Mesenchymal stem cell (in vitro differentiated cells and primary cell): ENCODE measurements around the gene TMEM44.

Experiments used
- DNase-seq: peaks from one replicate; pipeline ENCODE4 v3.0.0-alpha.2; 2013
- H2AFZ ChIP-seq: one replicate; pipeline ENCODE4 v1.6.1; 2013; ENCODE audit warnings: low read depth, mild to moderate bottlenecking, control low read depth, inconsistent platforms, low read length, moderate library complexity
- H2AK5ac ChIP-seq: 2 replicates; pipeline ENCODE4 v1.6.1; 2013; ENCODE audit warnings: low read length, moderate library complexity, mild to moderate bottlenecking, inconsistent platforms; ENCODE audit not compliant: severe bottlenecking
- H2BK120ac ChIP-seq: one replicate; pipeline ENCODE4 v1.6.1; 2013; ENCODE audit warnings: low read depth, mild to moderate bottlenecking, inconsistent platforms, low read length, moderate library complexity
- H2BK12ac ChIP-seq, 2 experiments: one replicate each; pipeline ENCODE4 v1.6.1; 2013; ENCODE audit warnings: inconsistent platforms in 2 of 2, low read length in 2 of 2, mild to moderate bottlenecking in 2 of 2, moderate library complexity in 2 of 2, control low read depth in 1 of 2
- H2BK15ac ChIP-seq: one replicate; pipeline ENCODE4 v1.6.1; 2013; ENCODE audit warnings: mild to moderate bottlenecking, low read depth, inconsistent platforms; ENCODE audit not compliant: poor library complexity, severe bottlenecking
- H2BK5ac ChIP-seq: 2 replicates; pipeline ENCODE4 v1.6.1; 2013; ENCODE audit warnings: low read depth, mild to moderate bottlenecking, low read length, control low read depth, inconsistent platforms; ENCODE audit not compliant: poor library complexity, severe bottlenecking
- H3K14ac ChIP-seq, 2 experiments: one replicate each; pipeline ENCODE4 v1.6.1; 2013; ENCODE audit warnings: inconsistent platforms in 2 of 2, low read length in 2 of 2, control low read depth in 1 of 2, mild to moderate bottlenecking in 1 of 2, moderate library complexity in 1 of 2
- H3K18ac ChIP-seq, 2 experiments: one replicate each; pipeline ENCODE4 v1.6.1; 2013; ENCODE audit warnings: inconsistent platforms in 2 of 2, low read length in 2 of 2, control low read depth in 1 of 2, low read depth in 1 of 2, mild to moderate bottlenecking in 1 of 2
- H3K23ac ChIP-seq, 2 experiments: one replicate each; pipeline ENCODE4 v1.6.1; 2013; ENCODE audit warnings: inconsistent platforms in 2 of 2, low read length in 2 of 2, mild to moderate bottlenecking in 2 of 2, moderate library complexity in 2 of 2, control low read depth in 1 of 2
- H3K27ac ChIP-seq: 2 replicates; pipeline ENCODE4 v1.5.1; 2013; ENCODE audit warnings: mild to moderate bottlenecking, moderate library complexity, low read length, control low read depth, inconsistent platforms; ENCODE audit not compliant: poor library complexity, severe bottlenecking
- H3K27me3 ChIP-seq, 2 experiments: 2 replicates each; pipeline versions ENCODE4 v1.6.1 to v1.7.0; 2013; ENCODE audit warnings: low read length in 2 of 2, mild to moderate bottlenecking in 2 of 2, moderate library complexity in 2 of 2, control low read depth in 1 of 2, inconsistent platforms in 1 of 2; ENCODE audit not compliant: control insufficient read depth in 1 of 2, insufficient read depth in 1 of 2
- H3K36me3 ChIP-seq, 2 experiments: 2 replicates each; pipeline versions ENCODE4 v1.6.1 to v1.7.0; 2013; ENCODE audit warnings: low read length in 2 of 2, control low read depth in 1 of 2, inconsistent platforms in 1 of 2, low read depth in 1 of 2, mild to moderate bottlenecking in 1 of 2; ENCODE audit not compliant: insufficient read depth in 2 of 2, control insufficient read depth in 1 of 2
- H3K4ac ChIP-seq, 2 experiments: one replicate each; pipeline ENCODE4 v1.6.1; 2013; ENCODE audit warnings: inconsistent platforms in 2 of 2, low read length in 2 of 2, mild to moderate bottlenecking in 2 of 2, moderate library complexity in 2 of 2, control low read depth in 1 of 2, low read depth in 1 of 2
- H3K4me1 ChIP-seq: 2 replicates; pipeline ENCODE4 v1.6.1; 2013; ENCODE audit warnings: low read depth, low read length, control low read depth; ENCODE audit not compliant: control insufficient read depth, insufficient read depth
- H3K4me2 ChIP-seq: 2 replicates; pipeline ENCODE4 v1.6.1; 2013; ENCODE audit warnings: low read length, mild to moderate bottlenecking, inconsistent platforms; ENCODE audit not compliant: poor library complexity, severe bottlenecking
- H3K4me3 ChIP-seq, 2 experiments: 2 replicates each; pipeline versions ENCODE4 v1.5.1 to v1.7.0; 2013; ENCODE audit warnings: low read length in 2 of 2, mild to moderate bottlenecking in 2 of 2, control low read depth in 1 of 2, low read depth in 1 of 2; ENCODE audit not compliant: insufficient read depth in 1 of 2
- H3K79me1 ChIP-seq: replicated peaks from 2 replicates; pipeline ENCODE4 v1.6.1; 2013; ENCODE audit warnings: mild to moderate bottlenecking, control low read depth, low read length, inconsistent platforms; ENCODE audit not compliant: poor library complexity, severe bottlenecking
- H3K9ac ChIP-seq: 2 replicates; pipeline ENCODE4 v1.7.0; 2013; ENCODE audit warnings: mild to moderate bottlenecking, low read length, moderate library complexity
- H3K9me3 ChIP-seq: 2 replicates; pipeline ENCODE4 v1.7.0; 2013; ENCODE audit warnings: mild to moderate bottlenecking, low read length; ENCODE audit not compliant: control insufficient read depth
- H4K8ac ChIP-seq: one replicate; pipeline ENCODE4 v1.6.1; 2013; ENCODE audit warnings: inconsistent platforms, mild to moderate bottlenecking, low read length, moderate library complexity
- H4K91ac ChIP-seq: one replicate; pipeline ENCODE4 v1.6.1; 2013; ENCODE audit warnings: mild to moderate bottlenecking, low read length, inconsistent platforms
- WGBS: methylation state at CpG from one replicate; pipeline ENCODE4 v1.1.7; 2013; ENCODE audit warnings: mixed read lengths; 5-methylcytosine and 5-hydroxymethylcytosine counted together

The TMEM44 gene

GRCh38 chr3:194571491-194572142, 61.6 kb downstream of the TMEM44 start:
- Histone ChIP-seq H3K79me1 (no peaks in the 10 kb centered on the region), H3K9me3 (no peaks in the 10 kb centered on the region), H2BK15ac (peak overlapping the region; percentile 5), H3K4me1 (peaks cover 15% of the 10 kb centered on the region), H3K36me3 (no peaks in the 10 kb centered on the region), H2BK5ac (peak overlapping the region; percentile 40), H3K27ac (no peak overlapping the region), H3K14ac (no peak overlapping the region), H3K18ac (peak overlapping the region; percentile 71 to 74), H2BK12ac (peak overlapping the region; percentile 81 to 89), H3K4ac (peak overlapping the region; percentile 69 to 92), H3K4me2 (no peak overlapping the region), H3K23ac (no peak overlapping the region), H2AK5ac (peak overlapping the region; percentile 21), H4K91ac (peak overlapping the region; percentile 47), H3K4me3 (peak overlapping the region in 1 of 2 experiments; percentile 31), H4K8ac (peak overlapping the region; percentile 33), H3K9ac (peak overlapping the region; percentile 87), H2BK120ac (peak overlapping the region; percentile 75), H2AFZ (peak overlapping the region; percentile 55), H3K27me3 (no peaks in the 10 kb centered on the region)
- WGBS, result 71% methylated on average over 14 of the region's 16 CpGs
- no peak for DNase-seq

DNA sequence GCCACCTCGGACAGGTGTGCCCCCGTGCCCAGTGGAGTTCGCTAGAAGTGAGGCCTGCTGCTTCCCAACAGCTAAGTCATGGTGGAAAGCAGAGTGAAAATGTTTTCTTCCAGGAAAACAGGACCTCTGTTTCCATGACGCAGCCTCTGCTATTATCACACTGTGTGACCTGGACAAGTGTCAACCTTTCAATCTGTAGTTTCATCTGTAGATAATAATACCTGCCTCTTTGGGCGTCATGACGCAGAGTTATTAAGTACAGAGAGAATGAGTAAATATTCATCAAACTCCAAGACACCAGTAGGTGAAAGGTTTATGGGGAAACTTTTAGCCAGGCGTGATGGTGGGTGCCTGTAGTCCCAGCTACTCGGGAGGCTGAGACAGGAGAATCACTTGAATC, 62.3 kb downstream of the TMEM44 start:
- Histone ChIP-seq H4K91ac (peak overlapping the region; percentile 64), H3K4ac (no peak overlapping the region), H2BK120ac (no peak overlapping the region), H3K9ac (no peak overlapping the region), H2AK5ac (peak overlapping the region; percentile 54), H3K79me1 (no peaks in the 10 kb centered on the region), H3K9me3 (no peaks in the 10 kb centered on the region), H3K23ac (no peak overlapping the region), H4K8ac (no peak overlapping the region), H3K14ac (no peak overlapping the region), H3K4me1 (peaks cover 15% of the 10 kb centered on the region), H2BK12ac (peak overlapping the region; percentile 25 to 96), H3K27ac (no peak overlapping the region), H3K4me2 (no peak overlapping the region), H3K4me3 (no peak overlapping the region), H2BK15ac (no peak overlapping the region), H3K27me3 (no peaks in the 10 kb centered on the region), H3K18ac (peak overlapping the region in 1 of 2 experiments; percentile 30), H3K36me3 (no peaks in the 10 kb centered on the region), H2BK5ac (no peak overlapping the region), H2AFZ (no peak overlapping the region)
- 98% methylated on average over 8 of the region's 8 CpGs for WGBS
- DNase-seq, result no peak

DNA sequence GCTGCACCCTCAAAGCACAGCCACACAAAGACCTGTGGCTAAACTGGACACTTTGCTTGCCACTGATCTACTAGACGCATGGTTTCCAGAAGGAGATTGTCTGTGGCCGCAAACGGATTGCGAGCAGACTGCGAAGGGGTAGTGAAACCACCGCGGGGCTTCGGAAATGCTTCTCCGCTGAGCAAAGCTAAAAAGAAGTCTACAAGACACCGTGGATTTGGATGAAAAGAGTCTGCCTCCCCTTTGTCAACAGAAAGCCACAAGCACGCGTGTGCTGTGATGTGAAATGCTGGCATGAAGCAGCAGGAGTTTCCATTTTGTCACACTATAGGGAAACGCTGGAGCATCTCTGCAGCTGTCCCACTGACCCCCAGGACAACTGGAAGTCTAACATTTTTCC, 63.0 kb downstream of the TMEM44 start:
- WGBS, result 98% methylated on average over 13 of the region's 13 CpGs
- Histone ChIP-seq H3K14ac (no peak overlapping the region), H3K4me2 (no peak overlapping the region), H2AFZ (no peak overlapping the region), H3K18ac (peak overlapping the region in 1 of 2 experiments; percentile 30), H2BK5ac (no peak overlapping the region), H2BK12ac (no peak overlapping the region), H2AK5ac (peak overlapping the region; percentile 54), H3K79me1 (no peaks in the 10 kb centered on the region), H2BK15ac (no peak overlapping the region), H2BK120ac (no peak overlapping the region), H3K27me3 (no peaks in the 10 kb centered on the region), H3K36me3 (no peaks in the 10 kb centered on the region), H3K4me3 (no peak overlapping the region), H3K9ac (no peak overlapping the region), H3K9me3 (no peaks in the 10 kb centered on the region), H3K4me1 (peaks cover 14% of the 10 kb centered on the region), H3K4ac (peak overlapping the region in 1 of 2 experiments; percentile 59), H3K23ac (no peak overlapping the region), H4K8ac (peak overlapping the region; percentile 56), H3K27ac (no peak overlapping the region), H4K91ac (peak overlapping the region; percentile 64)
- no peak for DNase-seq

DNA sequence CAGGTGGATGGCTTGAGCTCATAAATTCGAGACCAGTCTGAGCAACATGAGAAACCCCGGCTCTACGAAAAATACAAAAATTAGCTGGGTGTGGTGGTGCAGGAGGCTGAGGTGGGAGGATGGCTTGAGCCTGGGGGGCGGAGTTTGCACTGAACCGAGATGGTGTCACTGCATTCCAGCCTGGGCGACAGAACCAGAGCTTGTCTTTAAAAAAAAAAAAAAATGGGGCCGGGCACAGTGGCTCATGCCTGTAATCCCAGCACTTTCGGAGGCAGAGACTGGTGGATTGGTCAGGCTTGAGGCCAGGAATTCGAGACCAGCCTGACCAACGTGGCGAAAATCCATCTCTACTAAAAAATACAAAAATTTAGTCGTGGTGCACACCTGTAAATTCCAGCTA, 64.0 kb downstream of the TMEM44 start:
- H2BK120ac ChIP-seq, result no peak overlapping the region
- no peak overlapping the region for H4K8ac ChIP-seq

More for the DNA sequence above, 64.0 kb downstream of the TMEM44 start:
- Histone ChIP-seq H2AK5ac (no peak overlapping the region), H3K23ac (no peak overlapping the region), H3K79me1 (no peaks in the 10 kb centered on the region), H3K9me3 (no peaks in the 10 kb centered on the region), H3K36me3 (no peaks in the 10 kb centered on the region), H2AFZ (no peak overlapping the region), H3K4me2 (no peak overlapping the region), H3K27me3 (no peaks in the 10 kb centered on the region), H2BK15ac (peak overlapping the region; percentile 26), H3K4ac (no peak overlapping the region), H3K27ac (no peak overlapping the region), H2BK12ac (no peak overlapping the region), H3K4me1 (peaks cover 12% of the 10 kb centered on the region), H3K4me3 (no peak overlapping the region), H3K14ac (no peak overlapping the region), H4K91ac (no peak overlapping the region), H3K9ac (no peak overlapping the region), H2BK5ac (no peak overlapping the region), H3K18ac (no peak overlapping the region)
- WGBS, result 89% methylated on average over 12 of the region's 12 CpGs
- no peak for DNase-seq
